Uterus (tissue), 2 donors: ENCODE data around the gene C4orf50.

Source experiments
- CTCF ChIP-seq, 4 experiments: fragments of 200-600 bp in 2 of 4; fragments of 450-650 bp in 2 of 4; sonication (generic) in 2 of 4; IDR thresholded peaks; one replicate each; pipeline ENCODE4 v1.5.1; 2016 to 2019; ENCODE audit warnings: antibody characterized with exemption in 4 of 4, mild to moderate bottlenecking in 2 of 4, moderate library complexity in 1 of 4
- POLR2A ChIP-seq, 2 donors: fragments of 450-650 bp; IDR thresholded peaks; one replicate each; pipeline ENCODE4 v1.6.1; 2016; ENCODE audit warnings: antibody characterized with exemption in 2 of 2, mild to moderate bottlenecking in 1 of 2, moderate library complexity in 1 of 2

DNA sequence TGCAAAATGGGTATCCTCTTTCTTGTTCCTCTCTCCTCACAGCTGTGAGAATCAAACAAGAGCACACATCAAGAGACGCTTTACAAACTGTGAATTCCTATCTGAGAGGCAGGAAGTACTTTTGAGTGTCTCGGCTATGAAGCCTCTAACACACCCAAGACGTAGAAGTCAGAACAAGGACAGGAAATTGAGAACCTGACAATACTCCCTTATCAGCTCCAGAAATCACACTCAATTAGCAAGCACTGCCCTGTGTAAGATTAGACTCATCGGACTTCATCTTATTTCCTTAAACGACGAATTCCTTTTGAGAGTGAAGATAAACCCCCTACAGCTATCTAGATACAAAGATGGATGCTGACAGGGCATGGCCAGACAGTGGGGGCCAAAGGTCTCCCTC, 74.7 kb downstream of the C4orf50 start:
- TF ChIP-seq CTCF (IDR thresholded peaks at IDR 0.05) (no peak), POLR2A (IDR thresholded peaks at IDR 0.05) (no peak)
